GM18520 (cell line): ENCODE data around the gene ICOS.

Experiments
- ATAC-seq: cut with Tn5 transposase; IDR thresholded peaks from one replicate; pipeline ENCODE4 v1.9.1; 2021; ENCODE audit not compliant: unreplicated experiment

Gene ICOS

GRCh38 chr2:204005940-204006721, 69.6 kb downstream of the ICOS start:
- no peak for ATAC-seq

- ATAC-seq: no peak
Observed at GRCh38 chr2:204008352-204008751, 71.8 kb downstream of the ICOS start.

- peak; percentile 31 for ATAC-seq
Observed at GRCh38 chr2:204010628-204011560, 74.3 kb downstream of the ICOS start.
